Upper lobe of left lung (tissue), 6 donors: ENCODE results near the gene ABCA8. TPM values are rescaled to one million over a fixed set of nuclear protein-coding genes. Genes with fewer than 3 reads are reported as not detected.

Experiments
- ATAC-seq, 2 donors: fragments of 200-7000 bp; cut with Tn5 transposase; one replicate each; pipeline ENCODE4 v1.9.1; 2022; ENCODE audit warnings: mild to moderate bottlenecking in 2 of 2, moderate library complexity in 2 of 2; ENCODE audit not compliant: low FRiP score in 2 of 2
- DNase-seq, 2 donors: peaks; one replicate each; pipeline ENCODE4 v3.0.0-alpha.2; 2019 to 2020
- H3K27ac ChIP-seq, 4 donors: fragments of 200-600 bp; sonication (generic); one replicate each; pipeline ENCODE4 v1.5.1; 2016 to 2019
- H3K27me3 ChIP-seq, 4 donors: fragments of 200-600 bp; sonication (generic); one replicate each; pipeline ENCODE4 v1.5.1; 2017 to 2019
- H3K36me3 ChIP-seq, 4 donors: fragments of 200-600 bp; sonication (generic); one replicate each; pipeline ENCODE4 v1.5.1; 2016 to 2019
- H3K4me1 ChIP-seq, 4 donors: fragments of 200-600 bp; sonication (generic); one replicate each; pipeline ENCODE4 v1.5.1; 2018 to 2019
- H3K4me3 ChIP-seq, 4 donors: fragments of 200-600 bp; sonication (generic); one replicate each; pipeline ENCODE4 v1.5.1; 2017 to 2019; ENCODE audit warnings: mild to moderate bottlenecking in 2 of 4, moderate library complexity in 1 of 4
- H3K9me3 ChIP-seq, 4 donors: fragments of 200-600 bp; sonication (generic); one replicate each; pipeline ENCODE4 v1.5.1; 2018 to 2019
- CTCF ChIP-seq, 6 experiments: fragments of 450-650 bp in 4 of 6; fragments of 200-600 bp in 2 of 6; sonication (generic) in 2 of 6; IDR thresholded peaks; one replicate each; pipeline ENCODE4 v1.5.1; 2016 to 2019; ENCODE audit warnings: antibody characterized with exemption in 6 of 6
- EP300 ChIP-seq, 4 donors: sonication (generic); formaldehyde crosslinking; IDR thresholded peaks; one replicate each; pipeline ENCODE4 v1.5.1; 2017; ENCODE audit warnings: antibody characterized with exemption in 4 of 4, control low read depth in 2 of 4
- POLR2A ChIP-seq, 4 donors: fragments of 450-650 bp; IDR thresholded peaks; one replicate each; pipeline ENCODE4 v1.5.1; 2016 to 2017; ENCODE audit warnings: antibody characterized with exemption in 4 of 4, mild to moderate bottlenecking in 2 of 4
- POLR2AphosphoS5 ChIP-seq, 2 donors: sonication (generic); formaldehyde crosslinking; IDR thresholded peaks; one replicate each; pipeline ENCODE4 v1.5.1; 2017; ENCODE audit warnings: antibody characterized with exemption in 2 of 2
- WGBS, 2 donors: methylation state at CpG; one replicate each; pipeline ENCODE4 v1.1.5; 2017 to 2018; 5-methylcytosine and 5-hydroxymethylcytosine counted together
- total RNA-seq, 6 donors: library from RNA; depleted of rRNA in 4 of 6; stranded (reverse); fragments of >200 nt in 4 of 6; gene quantifications; one replicate each; pipeline versions ENCODE4 v1.1.0 to v1.2.1, GENCODE V29; 2016 to 2021
- donor health status: DM: no; HTN: no; CAD: no; lungs with moderate emphysema.
- donor health status: DM: no; HTN: yes; CAD: no; lungs with severe emphysema.

Gene ABCA8
- total RNA-seq, 6 donors from 2014 or later: 26.2 to 86.9 (median 42.9) TPM

DNA sequence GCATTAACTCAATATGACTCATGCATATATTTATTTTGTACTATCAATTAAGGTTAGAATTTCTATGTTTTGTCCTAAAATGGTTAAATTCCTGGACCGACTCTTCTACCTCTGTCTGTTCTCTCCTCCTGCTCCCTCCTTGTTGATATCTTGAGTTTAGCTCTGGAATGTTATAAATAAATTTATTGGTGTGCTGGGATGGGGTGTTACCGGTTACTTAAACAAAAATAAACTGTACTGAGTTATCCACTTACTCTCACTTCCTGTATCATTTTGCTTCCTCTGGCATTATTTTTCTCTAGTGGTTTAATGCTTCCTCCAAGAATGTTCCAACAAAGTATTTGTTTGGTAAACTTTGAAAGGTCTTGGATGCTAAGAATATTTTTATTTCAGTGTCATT, 120.1 kb downstream of the ABCA8 start:
- WGBS, 2 donors: 37 to 48% methylated on average over 2 of the region's 2 CpGs
- no peaks in the 10 kb centered on the region for H3K27me3 ChIP-seq
- no peak overlapping the region for H3K27ac ChIP-seq
- H3K9me3 ChIP-seq: no peaks in the 10 kb centered on the region
- DNase-seq (no peak), ATAC-seq (no peak)
- no peak overlapping the region for H3K4me3 ChIP-seq
- TF ChIP-seq EP300 (IDR thresholded peaks at IDR 0.05) (no peak), POLR2A (IDR thresholded peaks at IDR 0.05) (no peak), POLR2AphosphoS5 (IDR thresholded peaks at IDR 0.05) (no peak), CTCF (IDR thresholded peaks at IDR 0.05) (no peak)
- H3K4me1 ChIP-seq: peaks cover 0 to 9% (median 2%) of the 10 kb centered on the region in 4 donors
- H3K36me3 ChIP-seq: no peaks in the 10 kb centered on the region

- Histone ChIP-seq H3K27me3 (no peaks in the 10 kb centered on the region), H3K4me1 (peaks cover 0 to 9% (median 2%) of the 10 kb centered on the region in 4 donors), H3K4me3 (no peak overlapping the region), H3K27ac (no peak overlapping the region), H3K36me3 (no peaks in the 10 kb centered on the region), H3K9me3 (no peaks in the 10 kb centered on the region)
- WGBS, 2 donors: 89 to 96% methylated on average over 2 of the region's 2 CpGs
- ATAC-seq (no peak), DNase-seq (no peak)
- TF ChIP-seq POLR2AphosphoS5 (IDR thresholded peaks at IDR 0.05) (no peak), POLR2A (IDR thresholded peaks at IDR 0.05) (no peak), CTCF (IDR thresholded peaks at IDR 0.05) (no peak), EP300 (IDR thresholded peaks at IDR 0.05) (no peak)
Measured at GRCh38 chr17:68834328-68834836, 120.8 kb downstream of the ABCA8 start.

DNA sequence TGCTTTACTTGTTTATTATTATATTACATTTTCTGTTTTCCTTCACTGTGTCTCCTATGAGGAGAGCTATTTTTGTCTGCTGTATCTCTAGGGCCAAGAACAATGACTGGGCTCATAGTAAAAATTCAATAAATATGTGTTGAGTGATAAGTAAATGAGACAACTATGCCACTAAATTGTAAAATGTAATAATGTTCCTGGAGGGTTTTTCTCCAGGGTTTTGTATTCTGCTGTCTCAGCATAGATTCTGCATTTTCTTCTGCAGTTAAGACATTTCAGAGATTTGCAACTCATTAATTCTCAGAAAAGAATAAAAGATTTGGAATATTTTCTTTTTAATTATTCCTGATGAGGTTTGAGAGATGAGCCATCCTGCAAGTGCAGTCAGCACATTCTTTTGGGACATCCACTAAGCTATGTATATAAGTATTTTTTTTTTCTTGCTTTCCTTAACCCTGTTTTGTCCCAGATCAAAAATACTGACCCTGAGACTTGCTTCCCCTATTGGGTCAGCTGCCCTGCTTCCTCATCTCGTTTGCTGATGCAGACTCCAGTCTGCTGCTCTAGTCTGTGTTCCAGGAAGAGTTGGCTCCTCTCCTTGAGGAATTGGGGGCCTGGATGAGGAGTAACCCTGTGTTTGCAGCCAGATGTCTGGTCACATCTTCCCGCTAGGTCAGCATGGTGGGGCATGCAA, 122.9 kb downstream of the ABCA8 start:
- 49 to 58% methylated on average over 2 of the region's 2 CpGs for WGBS, 2 donors
- ATAC-seq (peak in 1 of 2 donors; percentile 52), DNase-seq (no peak)
- TF ChIP-seq POLR2AphosphoS5 (IDR thresholded peaks at IDR 0.05) (no peak), CTCF (IDR thresholded peaks at IDR 0.05) (no peak), EP300 (IDR thresholded peaks at IDR 0.05) (no peak), POLR2A (IDR thresholded peaks at IDR 0.05) (no peak)
- H3K4me3 ChIP-seq: no peak overlapping the region
- peaks cover 0 to 9% (median 2%) of the 10 kb centered on the region in 4 donors for H3K4me1 ChIP-seq
- H3K9me3 ChIP-seq: no peaks in the 10 kb centered on the region
- H3K27ac ChIP-seq: peak overlapping the region in 1 of 4 donors; percentile 22
- H3K27me3 ChIP-seq: no peaks in the 10 kb centered on the region
- H3K36me3 ChIP-seq: no peaks in the 10 kb centered on the region

GRCh38 chr17:68831170-68831569, 124.0 kb downstream of the ABCA8 start:
- WGBS, 2 donors: 83 to 84% methylated on average over 7 of the region's 7 CpGs
- H3K27me3 ChIP-seq: no peaks in the 10 kb centered on the region
- ATAC-seq: no peak

More at GRCh38 chr17:68831170-68831569, 124.0 kb downstream of the ABCA8 start:
- Histone ChIP-seq H3K4me3 (no peak overlapping the region), H3K27ac (no peak overlapping the region), H3K4me1 (peaks cover 0 to 9% (median 2%) of the 10 kb centered on the region in 4 donors), H3K36me3 (no peaks in the 10 kb centered on the region), H3K9me3 (no peaks in the 10 kb centered on the region)
- TF ChIP-seq EP300 (IDR thresholded peaks at IDR 0.05): no peak
- TF ChIP-seq CTCF (IDR thresholded peaks at IDR 0.05): no peak
- no peak for DNase-seq
